GM18508 (cell line): ENCODE results near the gene NTM.
"Not testable (repeated sequence)": the region's sequence is repeated elsewhere in the genome, so short reads cannot be mapped to it uniquely, and the experiment has no call there.

ENCODE experiments used
- ATAC-seq: cut with Tn5 transposase; IDR thresholded peaks from one replicate; pipeline ENCODE4 v1.9.1; 2021; ENCODE audit warnings: moderate number of reproducible peaks; ENCODE audit not compliant: insufficient read depth, unreplicated experiment

The NTM gene

DNA sequence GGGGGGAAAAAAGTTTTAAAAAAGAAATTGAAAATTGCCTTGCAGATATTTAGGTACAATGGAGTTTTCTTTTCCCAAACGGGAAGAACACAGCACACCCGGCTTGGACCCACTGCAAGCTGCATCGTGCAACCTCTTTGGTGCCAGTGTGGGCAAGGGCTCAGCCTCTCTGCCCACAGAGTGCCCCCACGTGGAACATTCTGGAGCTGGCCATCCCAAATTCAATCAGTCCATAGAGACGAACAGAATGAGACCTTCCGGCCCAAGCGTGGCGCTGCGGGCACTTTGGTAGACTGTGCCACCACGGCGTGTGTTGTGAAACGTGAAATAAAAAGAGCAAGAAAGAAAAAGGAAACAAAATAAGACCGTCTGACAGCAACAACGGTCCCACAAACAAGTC lies 964.9 kb downstream of the NTM start:
- ATAC-seq: no peak

DNA sequence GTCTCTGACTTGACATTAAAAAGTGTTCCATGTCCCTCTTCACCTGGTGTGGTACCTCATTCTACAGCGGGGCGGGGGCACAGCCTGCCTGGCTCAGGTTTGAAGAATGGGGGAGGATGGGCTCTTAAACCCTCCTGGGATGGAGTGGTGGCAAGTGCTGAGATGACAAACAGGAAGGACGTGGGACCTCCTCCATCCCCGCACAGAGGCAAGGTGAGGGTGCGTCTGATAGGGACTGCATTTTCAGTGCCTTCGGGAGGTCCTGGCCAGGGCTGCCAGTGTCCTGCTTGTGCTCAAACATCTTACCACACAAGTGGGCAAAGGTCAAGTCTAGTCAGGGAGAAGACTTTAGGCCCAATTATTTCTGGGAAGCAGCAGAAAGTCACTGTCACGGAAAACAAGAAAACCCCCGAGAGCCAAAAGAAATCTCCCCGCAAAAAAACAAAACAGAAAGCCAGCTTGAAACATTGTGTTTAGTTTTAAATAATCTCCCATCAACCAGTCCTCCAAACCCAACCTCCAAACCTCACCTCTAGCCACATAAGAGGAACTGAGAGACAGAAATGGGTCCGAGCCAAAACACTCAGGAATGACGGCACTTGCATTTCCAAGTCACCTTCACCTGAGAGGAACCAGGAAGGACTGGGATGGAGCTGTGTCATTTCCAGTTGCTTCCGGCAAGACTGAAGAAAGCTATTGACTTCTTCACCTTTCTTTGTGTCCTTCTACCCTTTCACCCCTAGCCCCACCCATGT lies 966.5 kb downstream of the NTM start:
- ATAC-seq: no peak

DNA sequence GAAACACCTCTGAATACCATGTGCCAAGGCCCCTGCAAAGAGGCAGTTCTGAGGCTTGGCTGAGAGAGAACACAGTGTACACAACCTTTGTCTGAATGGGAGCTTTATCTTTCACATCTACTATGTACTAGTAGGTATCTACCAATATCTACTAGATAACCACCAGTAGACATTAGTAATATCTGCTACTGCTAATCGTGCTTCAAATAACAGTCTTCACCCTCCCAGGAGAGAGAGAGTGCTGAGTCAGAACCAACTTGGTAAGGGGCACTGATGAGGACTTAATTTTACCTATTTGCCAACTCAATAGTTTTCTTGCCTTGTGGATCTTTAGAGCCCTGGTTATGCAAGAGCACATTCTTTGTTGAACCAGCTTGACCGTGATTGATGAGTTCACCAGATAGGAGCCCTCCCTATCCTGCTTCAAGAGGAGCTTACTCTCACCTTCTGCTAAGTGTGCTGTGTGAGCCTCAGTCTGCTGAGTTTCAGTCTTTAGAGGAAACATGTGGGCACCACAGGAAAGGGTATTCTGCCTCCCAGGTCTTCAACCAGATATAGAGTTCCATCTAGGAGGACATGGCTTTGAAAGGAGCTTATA lies 967.5 kb downstream of the NTM start:
- no peak for ATAC-seq

DNA sequence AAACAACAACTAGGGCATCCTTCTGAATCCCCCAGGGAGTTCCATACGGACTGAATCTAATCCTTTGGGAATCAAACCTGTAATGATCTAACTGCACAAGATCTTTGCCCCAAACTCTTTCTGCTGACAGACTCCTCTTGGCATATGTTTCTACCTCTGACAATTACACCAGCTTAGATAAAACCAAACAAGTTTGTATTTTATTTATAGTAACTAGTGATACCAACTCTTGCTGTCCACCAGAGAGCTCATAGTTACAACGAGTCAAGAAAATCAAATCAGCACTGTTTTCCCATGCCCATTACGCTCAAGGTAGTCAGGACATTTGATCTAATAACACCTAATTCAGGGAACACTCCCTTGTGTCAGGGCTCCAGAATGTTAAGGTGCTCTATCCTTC lies 972.0 kb downstream of the NTM start:
- no peak for ATAC-seq

DNA sequence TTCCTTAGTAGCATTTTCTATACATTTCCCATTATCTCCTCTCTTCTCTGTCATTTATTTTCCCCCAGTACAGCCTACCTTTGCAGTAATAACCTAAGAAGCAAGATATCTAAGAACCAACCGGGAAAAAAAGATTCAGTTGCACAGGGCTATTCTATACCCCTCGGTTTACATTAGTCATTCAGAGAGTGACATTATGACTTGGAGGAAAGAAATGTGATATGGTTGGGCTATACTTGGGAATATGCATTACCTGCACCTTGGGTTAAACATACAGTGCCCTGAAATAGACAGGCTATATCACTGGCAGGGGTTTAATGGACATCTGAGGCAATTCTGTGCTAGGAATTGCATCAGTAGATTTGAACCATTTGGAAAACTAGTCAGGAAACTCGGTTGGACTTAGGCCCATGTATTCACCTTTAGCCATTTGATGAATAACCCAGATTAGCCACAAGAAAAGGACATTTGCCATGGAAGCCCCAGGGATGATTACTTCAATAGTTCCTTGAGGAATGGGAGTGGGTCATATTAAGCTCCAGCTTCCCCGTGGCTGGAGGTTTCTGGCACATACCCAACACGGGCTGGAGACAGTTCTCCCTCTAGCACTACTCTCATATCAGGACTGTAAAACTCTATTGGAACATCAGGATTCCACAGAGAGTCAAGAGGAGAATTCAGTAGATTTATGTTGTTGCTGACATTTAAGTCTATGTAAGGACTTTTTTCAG lies 973.2 kb downstream of the NTM start:
- ATAC-seq: no peak

DNA sequence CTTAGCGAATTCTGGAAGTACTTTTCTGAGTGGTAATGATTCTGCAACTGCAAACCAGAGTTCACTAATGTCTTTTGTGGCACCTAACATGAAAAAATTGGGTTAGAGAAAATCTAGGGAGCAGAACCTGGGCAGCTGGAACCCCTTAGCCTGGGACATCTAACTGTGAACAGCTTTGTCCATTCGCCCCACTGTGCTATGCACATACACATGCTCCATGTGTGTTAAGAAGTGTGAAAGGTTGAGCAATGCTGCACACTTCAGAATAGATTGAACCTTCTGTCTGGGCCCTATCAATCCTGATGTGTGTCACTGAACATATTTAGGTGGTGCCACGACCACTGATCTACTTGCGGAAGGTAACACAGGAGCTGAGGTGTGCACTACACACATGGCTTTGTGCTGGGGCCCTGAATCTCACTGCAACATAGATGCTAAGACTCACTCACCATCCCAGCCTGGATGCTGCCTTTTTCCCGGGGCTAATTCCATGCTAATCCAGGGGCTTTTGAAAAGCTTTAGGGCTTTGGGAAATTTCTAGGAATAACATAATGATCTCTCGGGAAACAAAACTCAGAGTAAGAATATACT lies 976.2 kb downstream of the NTM start:
- no peak for ATAC-seq

DNA sequence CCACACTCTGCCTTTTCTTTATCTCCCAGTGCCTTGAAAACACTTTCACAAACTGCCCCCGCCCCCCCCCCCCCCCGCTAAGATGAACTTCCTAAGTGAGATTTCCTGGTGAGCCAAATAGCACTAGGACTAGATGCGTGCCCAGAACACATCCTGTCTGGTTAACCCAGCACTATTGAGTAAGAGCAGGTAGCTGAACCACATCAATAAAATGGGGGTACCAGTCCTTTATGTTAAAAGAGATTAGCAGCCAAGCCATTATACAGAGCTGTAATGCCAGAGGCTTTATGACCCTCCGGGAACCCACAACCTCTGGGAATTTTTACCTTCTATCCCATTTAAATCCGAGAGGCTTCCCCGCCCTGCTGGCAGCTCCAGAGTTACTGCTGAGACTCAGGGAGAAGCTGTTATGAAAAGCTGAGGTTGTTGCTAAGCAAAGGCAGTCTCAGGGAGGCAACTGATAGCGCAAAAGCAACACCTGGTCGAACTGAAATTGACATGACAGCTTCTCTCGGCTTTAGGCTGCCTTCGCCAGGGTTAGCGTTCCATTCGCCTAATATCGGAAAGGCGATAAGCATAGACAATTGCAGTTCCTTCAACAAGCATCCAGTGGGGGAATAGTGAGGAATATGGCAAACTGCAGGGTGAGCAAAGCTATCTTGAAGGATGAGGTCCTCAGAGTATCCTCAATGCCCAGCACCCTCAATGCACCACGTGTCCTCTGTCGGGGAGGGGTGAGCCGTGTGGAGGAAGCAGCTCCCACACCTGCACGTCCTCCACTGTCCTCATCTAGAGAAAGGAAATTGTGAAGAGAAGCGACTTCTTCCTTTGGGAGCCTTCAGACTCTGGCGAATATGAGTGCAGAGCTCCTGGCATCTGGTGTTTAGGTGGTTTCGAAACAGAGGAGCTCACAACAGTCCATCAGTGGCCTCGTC lies 977.0 kb downstream of the NTM start:
- ATAC-seq: no peak

DNA sequence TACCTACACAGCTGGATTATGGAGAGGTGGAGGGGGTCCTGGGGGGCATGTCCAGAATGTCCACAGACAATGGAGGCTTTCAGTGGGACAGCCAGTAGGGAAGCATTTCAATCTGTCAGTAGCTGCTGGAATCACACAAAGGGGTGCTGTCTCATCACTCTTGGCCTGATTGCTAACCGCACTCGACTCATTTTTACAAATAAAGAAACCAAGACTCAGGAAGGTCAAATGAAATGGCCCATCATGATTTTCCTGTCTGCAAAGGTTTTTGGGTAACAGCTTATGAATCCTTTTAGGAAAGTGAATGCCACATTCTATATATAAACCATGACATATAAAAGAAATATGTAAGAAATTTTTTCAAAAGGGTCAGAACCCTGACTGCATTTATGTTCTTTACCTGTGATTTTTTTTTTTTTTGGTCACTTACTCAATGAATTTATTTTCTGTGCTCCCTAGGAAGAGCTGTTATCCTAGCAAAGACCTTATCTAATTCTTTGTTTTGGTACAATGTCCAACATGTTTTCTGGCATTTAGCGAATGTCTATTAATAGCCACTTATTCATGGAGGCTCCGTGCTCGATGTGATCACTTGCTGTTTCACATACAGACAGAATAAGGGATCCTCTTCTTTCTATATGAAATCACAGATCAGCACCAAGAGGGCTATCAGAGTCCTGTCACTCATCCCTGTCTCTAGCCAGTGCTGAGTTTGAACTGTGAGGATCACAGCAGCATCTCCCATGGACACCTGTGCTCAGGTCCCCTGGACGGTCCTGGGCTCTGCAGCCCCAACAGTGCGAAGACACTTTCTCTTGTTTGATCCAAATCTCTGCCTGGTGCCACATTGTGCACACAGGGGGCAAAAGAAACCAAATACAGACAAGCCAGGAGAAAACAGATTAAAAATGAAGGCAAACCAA lies 979.7 kb downstream of the NTM start:
- no peak for ATAC-seq

DNA sequence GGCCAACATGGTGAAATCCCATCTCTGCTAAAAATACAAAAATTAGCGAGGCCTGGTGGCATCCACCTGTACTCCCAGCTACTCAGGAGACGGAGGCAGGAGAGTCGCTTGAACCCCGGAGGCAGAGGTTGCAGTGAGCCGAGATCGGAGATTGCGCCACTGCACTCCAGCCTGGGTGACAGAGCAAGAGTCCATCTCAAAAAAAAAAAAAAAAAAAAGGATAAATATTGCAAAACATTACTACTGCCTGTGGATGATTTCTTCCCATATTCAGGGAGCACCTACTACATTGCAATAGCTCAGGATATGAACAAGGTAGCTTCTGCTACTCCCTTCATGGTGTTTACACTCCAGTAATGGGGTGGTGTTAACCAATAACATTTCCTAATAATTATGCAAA lies 980.6 kb downstream of the NTM start:
- ATAC-seq: no peak

DNA sequence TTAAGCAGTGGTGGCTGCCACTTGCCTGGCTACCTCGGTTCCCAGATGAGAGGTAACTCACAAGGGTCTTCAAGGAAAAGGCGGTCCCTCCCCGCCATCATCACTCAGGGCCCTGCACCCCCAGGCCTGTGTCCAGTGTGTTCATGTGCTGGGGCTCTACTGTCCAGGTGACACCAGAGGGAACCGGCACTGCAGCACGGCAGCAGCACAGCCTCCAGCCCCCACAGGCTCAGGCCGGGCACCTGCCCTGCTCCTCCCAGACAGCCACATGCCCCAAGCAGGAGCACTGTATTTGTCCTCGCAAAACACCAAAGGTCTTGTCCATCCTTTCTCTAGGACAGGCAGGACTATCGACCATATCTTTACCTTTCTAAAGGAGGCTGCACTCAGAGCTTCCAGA lies 982.1 kb downstream of the NTM start:
- no peak for ATAC-seq

DNA sequence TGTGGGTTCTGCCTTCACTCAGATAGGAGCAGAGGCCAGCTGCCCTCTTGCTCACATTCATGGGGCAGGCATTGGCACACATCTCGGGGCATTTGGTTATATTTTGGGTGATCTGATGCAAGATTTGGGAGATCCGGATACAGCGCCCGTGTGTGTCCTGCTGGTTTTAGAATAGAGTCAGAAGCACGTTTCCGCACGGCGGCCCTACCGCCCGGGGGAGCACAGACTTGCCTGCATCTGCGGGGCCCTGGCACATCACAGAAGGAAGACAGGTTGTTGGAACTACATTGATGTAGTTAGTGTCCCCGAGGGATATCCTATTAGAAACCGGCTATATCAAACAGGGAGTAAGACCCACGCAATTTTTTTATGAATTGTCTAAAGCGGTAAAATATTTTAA lies 982.8 kb downstream of the NTM start:
- ATAC-seq: no peak

DNA sequence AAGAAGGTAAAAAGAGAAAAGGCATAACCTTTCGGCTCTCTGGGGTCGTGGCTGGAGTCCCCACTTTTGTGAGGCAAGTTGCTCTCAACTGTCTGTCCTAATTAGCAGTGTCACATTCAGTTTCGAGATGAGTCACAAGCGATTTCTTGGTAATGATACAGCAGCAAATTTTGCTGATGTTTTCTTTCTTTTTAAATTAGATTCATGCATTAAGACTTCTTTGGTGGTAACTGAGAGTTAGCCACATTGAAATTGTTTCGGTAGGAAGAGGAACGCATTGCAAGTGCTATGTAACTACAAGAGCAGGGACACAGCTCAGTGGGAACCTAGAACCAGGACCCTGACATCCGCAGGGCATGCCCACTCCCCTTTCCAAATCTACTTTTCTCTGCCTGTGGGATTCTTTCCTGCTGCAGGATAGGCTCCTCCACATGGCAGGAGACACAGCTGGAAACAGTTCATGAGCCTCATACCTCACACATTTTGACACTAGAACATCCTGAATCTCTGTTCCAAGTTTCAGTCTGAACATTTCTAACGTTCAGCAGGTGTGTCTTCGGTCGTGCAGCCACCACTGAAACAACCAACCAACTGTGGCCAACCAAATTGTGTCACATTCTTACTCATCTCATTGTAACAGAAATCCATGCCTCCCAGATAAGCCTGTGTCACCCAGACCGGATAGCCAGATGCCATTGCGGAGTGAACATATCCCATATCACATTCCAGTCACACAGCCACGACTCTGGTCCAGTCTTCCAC lies 987.6 kb downstream of the NTM start:
- ATAC-seq: peak; percentile 77

DNA sequence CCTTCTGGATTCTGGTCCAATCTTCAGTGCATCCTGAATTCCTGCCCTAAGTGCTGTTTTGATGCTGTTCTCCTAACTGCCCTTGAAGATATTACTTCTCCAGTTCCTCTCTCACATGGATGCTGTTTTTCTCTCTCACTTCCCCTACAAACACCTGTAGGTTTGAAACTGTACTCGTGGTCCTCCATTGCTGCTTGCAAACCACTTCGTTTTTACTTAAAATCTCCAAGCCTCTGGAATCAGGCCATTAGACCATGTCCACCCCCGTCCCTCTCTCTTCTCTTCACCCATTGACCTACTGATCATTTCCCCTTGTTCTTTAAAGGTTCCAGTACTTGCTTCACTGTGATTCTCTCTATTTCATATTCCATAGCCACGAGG lies 988.1 kb downstream of the NTM start:
- peak; percentile 30 for ATAC-seq

DNA sequence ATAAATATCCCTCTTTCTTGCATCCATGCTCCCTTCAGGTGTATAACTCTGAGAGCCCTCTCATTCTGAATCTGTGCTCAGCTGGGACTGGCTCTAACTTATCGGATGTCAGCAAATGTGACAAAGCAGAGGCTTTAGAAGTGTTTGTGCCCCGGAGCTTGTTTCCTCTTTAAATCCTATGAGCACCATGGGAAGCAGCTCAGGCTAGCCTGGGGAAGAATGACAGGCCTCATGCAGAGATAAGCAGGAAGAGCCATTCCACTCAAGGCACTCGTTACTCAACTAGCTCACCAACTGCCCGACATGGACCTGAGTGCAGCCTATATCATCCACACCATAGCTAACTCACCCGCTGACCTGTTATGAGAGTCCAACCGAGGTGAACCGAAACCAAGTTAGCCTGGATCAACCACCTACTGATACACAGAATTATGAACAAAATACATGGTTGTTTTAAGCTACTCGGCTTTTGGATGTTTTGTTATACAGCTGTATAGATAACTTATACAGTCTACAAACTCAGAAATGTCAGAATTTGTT lies 990.7 kb downstream of the NTM start:
- no peak for ATAC-seq

DNA sequence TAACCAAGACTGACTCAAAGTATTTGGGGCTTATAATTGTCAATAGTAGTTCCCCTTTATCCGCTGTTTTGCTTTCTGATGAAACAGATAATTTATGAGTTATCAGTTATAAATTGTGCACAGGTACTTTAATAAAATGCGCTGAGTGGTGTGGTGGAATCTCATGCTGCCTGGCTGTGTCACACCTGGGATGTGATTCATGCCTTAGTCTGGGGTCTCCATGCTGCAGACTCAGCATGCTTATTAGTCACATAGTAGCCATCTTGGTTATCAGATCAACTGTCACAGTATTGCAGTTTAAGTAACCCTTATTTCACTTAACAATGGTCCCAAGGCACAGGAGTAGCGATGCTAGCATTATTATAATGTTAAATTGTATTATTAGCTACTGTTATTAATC lies 995.2 kb downstream of the NTM start:
- ATAC-seq: no peak

DNA sequence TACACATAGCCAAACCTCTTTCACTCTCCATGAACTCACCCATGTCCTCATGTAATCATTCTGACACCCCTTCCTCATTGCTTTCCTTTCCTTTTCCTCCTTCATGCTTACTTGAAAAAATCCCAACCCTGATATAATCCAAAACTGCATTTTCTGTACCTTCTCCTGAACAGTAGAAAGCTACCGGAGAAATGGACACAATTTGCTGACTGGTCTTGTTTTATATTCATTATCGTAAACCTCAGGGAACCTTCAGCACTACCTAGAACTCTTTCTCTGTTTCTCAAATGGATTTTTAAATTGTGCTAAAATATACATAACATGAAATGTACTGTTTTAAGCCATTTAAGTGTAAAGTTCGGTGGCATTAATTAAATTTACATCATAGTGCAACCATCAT lies 996.9 kb downstream of the NTM start:
- no peak for ATAC-seq

DNA sequence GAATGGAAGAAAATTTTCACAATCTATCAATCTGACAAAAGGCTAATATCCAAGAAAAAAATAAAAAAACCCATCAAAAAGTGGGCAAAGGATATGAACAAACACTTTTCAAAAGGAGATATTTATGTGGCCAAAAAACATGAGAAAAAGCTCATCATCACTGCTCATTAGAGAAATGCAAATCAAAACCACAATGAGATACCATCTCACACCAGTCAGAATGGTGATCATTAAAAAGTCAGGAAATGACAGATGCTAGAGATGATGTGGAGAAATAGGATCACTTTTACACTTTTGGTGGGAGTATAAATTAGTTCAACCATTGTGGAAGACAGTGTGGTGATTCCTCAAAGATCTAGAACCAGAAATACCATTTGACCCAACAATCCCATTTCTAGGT lies 999.7 kb downstream of the NTM start:
- not testable (repeated sequence) for ATAC-seq
